ENCODE results near the gene CCDC14.

CCDC14 gene

DNA sequence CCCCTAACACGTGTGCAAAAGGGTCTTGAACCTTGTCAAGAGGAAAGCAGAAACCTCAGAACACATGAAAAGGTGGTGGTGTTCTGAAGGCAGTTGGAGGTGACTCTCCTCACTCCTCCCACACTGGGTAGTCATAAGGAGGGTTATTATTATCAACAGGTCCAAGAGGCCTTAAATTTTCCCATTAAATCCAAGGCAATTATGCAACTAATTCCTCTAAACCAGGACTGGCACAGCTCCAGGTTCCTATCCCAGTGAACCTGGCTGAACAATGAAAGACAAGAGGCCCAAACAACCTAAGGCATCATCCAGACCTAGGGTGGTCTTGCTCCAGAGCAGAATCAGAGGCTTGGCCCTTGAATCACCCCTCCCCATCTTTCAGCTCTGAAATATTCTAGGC lies 91.9 kb downstream of the CCDC14 start:
- no peak overlapping the region for H3K27ac ChIP-seq (replicated peaks)
- peaks cover 3% of the 10 kb centered on the region for H3K27me3 ChIP-seq (ENCODE audit: insufficient read depth, poor library complexity, severe bottlenecking)
- DNase-seq (ENCODE audit: low read depth in 1 of 2, low spot score in 1 of 2) = no peak
- TF ChIP-seq POLR2AphosphoS5 (IDR thresholded peaks at IDR 0.05; ENCODE audit: low read depth) (no peak), CTCF (IDR thresholded peaks at IDR 0.05; ENCODE audit: insufficient read depth, low read length) (no peak), GABPA (IDR thresholded peaks at IDR 0.05; ENCODE audit: low read depth) (no peak), SPI1 (IDR thresholded peaks at IDR 0.05; ENCODE audit: borderline replicate concordance, low read depth) (no peak)
- TF ChIP-seq, protein P1, sequence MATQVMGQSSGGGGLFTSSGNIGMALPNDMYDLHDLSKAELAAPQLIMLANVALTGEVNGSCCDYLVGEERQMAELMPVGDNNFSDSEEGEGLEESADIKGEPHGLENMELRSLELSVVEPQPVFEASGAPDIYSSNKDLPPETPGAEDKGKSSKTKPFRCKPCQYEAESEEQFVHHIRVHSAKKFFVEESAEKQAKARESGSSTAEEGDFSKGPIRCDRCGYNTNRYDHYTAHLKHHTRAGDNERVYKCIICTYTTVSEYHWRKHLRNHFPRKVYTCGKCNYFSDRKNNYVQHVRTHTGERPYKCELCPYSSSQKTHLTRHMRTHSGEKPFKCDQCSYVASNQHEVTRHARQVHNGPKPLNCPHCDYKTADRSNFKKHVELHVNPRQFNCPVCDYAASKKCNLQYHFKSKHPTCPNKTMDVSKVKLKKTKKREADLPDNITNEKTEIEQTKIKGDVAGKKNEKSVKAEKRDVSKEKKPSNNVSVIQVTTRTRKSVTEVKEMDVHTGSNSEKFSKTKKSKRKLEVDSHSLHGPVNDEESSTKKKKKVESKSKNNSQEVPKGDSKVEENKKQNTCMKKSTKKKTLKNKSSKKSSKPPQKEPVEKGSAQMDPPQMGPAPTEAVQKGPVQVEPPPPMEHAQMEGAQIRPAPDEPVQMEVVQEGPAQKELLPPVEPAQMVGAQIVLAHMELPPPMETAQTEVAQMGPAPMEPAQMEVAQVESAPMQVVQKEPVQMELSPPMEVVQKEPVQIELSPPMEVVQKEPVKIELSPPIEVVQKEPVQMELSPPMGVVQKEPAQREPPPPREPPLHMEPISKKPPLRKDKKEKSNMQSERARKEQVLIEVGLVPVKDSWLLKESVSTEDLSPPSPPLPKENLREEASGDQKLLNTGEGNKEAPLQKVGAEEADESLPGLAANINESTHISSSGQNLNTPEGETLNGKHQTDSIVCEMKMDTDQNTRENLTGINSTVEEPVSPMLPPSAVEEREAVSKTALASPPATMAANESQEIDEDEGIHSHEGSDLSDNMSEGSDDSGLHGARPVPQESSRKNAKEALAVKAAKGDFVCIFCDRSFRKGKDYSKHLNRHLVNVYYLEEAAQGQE (IDR thresholded peaks at IDR 0.05; ENCODE audit: insufficient replicate concordance, low read depth) = no peak
- no peak overlapping the region for H3K4me3 ChIP-seq (replicated peaks; ENCODE audit: insufficient read depth, low read length)

DNA sequence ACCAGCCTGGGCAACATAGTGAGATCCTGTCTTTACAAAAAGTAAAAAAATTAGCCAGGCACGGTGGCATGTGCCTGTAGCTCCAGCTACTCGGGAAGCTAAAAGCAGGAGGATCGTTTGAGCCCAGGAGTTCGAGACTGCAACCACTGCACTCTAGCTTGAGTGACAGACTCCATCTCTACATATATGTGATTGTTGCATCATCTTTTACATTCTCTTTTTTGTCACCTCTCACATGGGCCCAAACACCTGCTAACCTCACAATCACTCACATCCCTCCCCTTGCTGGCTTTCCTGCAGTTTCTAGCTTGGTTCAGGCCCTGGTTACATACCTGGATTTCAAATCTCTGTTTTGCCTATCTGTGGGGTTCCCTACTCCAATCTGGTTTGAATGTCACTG lies 96.3 kb downstream of the CCDC14 start:
- TF ChIP-seq, protein P1 (IDR thresholded peaks at IDR 0.05; ENCODE audit: insufficient replicate concordance, low read depth) = no peak
- TF ChIP-seq GABPA (IDR thresholded peaks at IDR 0.05; ENCODE audit: low read depth) (no peak), POLR2AphosphoS5 (IDR thresholded peaks at IDR 0.05; ENCODE audit: low read depth) (no peak), SPI1 (IDR thresholded peaks at IDR 0.05; ENCODE audit: borderline replicate concordance, low read depth) (no peak), CTCF (IDR thresholded peaks at IDR 0.05; ENCODE audit: insufficient read depth, low read length) (no peak)
- no peak for DNase-seq (ENCODE audit: low read depth in 1 of 2, low spot score in 1 of 2)
- Histone ChIP-seq H3K4me3 (replicated peaks; ENCODE audit: insufficient read depth, low read length) (no peak overlapping the region), H3K27ac (replicated peaks) (no peak overlapping the region), H3K27me3 (ENCODE audit: insufficient read depth, poor library complexity, severe bottlenecking) (no peaks in the 10 kb centered on the region)
